ENCODE measurements around the gene SLC38A1. TPM values are rescaled to one million over a fixed set of nuclear protein-coding genes. Genes with fewer than 3 reads are reported as not detected.

SLC38A1 gene
- polyA plus RNA-seq, 2 of the 4 experiments (the other 2 are of a cell fraction), result 62.7 to 231 TPM

DNA sequence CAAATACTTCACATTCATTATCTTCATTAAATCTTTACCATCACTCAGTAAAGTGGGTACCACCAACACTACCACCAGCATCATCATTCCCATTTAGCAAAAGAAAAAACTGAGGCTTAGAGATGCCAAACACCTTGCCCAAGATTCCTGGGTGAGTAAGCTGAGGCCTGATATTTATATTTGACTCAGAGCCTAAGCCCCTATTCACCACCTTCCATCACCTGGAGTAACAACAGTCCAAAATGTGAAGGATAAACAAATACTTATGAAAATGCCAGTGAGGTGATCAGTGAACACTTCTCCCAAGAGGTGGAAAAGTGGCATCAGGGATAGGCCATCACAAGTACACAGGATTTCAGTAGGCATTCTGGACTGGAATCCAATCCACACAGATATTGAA, 3.7 kb downstream of the SLC38A1 start:
- no peak for DNase-seq (ENCODE audit: low read depth in 1 of 2, low spot score in 1 of 2)
- TF ChIP-seq ESRRA (IDR thresholded peaks at IDR 0.05; ENCODE audit: borderline replicate concordance, low read length) (no peak), HEYL (CRISPR knock-in tag; IDR thresholded peaks at IDR 0.05) (no peak), ZFP36 (IDR thresholded peaks at IDR 0.05; ENCODE audit: borderline replicate concordance, partially characterized antibody) (no peak), MAZ (IDR thresholded peaks at IDR 0.05; ENCODE audit: borderline replicate concordance, low read depth, low read length) (no peak), RARB (CRISPR knock-in tag; IDR thresholded peaks at IDR 0.05) (no peak), RFX5 (IDR thresholded peaks at IDR 0.05) (no peak), EP300 (IDR thresholded peaks at IDR 0.05) (no peak), FOSL2 (IDR thresholded peaks at IDR 0.05) (no peak), FOSL2 (CRISPR knock-in tag; IDR thresholded peaks at IDR 0.05) (no peak)
- TF ChIP-seq, protein P1, sequence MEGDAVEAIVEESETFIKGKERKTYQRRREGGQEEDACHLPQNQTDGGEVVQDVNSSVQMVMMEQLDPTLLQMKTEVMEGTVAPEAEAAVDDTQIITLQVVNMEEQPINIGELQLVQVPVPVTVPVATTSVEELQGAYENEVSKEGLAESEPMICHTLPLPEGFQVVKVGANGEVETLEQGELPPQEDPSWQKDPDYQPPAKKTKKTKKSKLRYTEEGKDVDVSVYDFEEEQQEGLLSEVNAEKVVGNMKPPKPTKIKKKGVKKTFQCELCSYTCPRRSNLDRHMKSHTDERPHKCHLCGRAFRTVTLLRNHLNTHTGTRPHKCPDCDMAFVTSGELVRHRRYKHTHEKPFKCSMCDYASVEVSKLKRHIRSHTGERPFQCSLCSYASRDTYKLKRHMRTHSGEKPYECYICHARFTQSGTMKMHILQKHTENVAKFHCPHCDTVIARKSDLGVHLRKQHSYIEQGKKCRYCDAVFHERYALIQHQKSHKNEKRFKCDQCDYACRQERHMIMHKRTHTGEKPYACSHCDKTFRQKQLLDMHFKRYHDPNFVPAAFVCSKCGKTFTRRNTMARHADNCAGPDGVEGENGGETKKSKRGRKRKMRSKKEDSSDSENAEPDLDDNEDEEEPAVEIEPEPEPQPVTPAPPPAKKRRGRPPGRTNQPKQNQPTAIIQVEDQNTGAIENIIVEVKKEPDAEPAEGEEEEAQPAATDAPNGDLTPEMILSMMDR (IDR thresholded peaks at IDR 0.05), result no peak
- TF ChIP-seq, protein P2, sequence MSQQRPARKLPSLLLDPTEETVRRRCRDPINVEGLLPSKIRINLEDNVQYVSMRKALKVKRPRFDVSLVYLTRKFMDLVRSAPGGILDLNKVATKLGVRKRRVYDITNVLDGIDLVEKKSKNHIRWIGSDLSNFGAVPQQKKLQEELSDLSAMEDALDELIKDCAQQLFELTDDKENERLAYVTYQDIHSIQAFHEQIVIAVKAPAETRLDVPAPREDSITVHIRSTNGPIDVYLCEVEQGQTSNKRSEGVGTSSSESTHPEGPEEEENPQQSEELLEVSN (IDR thresholded peaks at IDR 0.05; ENCODE audit: borderline replicate concordance, low read depth), result no peak
- Histone ChIP-seq H3K4me3 (no peak overlapping the region), H3K4me2 (peak overlapping the region; percentile 92), H3K4me1 (peaks cover 70% of the 10 kb centered on the region), H3K27ac (no peak overlapping the region), H3K9me3 (no peaks in the 10 kb centered on the region)
- ChIA-PET CTCF (interaction anchor here (0.6 kb wide), 1 partner anchor 91 kb away, joined by 4 read pairs; no protein-coding TSS in a partner anchor), POLR2A (no interaction called here)
- FAIRE-seq, result no peak
- ATAC-seq, result no peak

DNA sequence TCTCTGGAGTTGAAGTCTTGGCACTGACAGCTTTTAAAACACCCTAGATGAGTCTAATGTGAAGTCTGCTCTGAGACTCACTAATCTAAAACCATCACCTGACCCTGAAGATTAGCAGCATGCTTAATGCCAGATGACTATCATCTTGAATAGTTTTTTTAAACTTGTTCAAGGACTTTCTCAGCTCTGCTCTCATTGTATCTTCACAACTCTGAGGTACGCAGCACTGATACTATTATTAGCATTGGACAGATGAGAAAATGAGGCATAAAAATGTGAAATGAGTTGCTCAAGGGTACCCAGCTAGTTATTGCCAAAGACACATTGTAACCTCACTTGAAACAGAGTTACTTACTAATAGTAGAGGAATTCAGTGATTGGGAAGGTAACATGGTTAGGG, 4.8 kb downstream of the SLC38A1 start:
- peak overlapping the region; percentile 92; the same call in 2 of the 3 replicates for H3K4me2 ChIP-seq
- ATAC-seq, result no peak
- TF ChIP-seq POLR2AphosphoS2 (conservative IDR thresholded peaks at IDR 0.05; ENCODE audit: low read length), result no peak
- no peak for TF ChIP-seq TP53 (CRISPR knock-in tag; IDR thresholded peaks at IDR 0.05)
- TF ChIP-seq HOXA7 (CRISPR knock-in tag; IDR thresholded peaks at IDR 0.05), result no peak
- TF ChIP-seq, protein P3, sequence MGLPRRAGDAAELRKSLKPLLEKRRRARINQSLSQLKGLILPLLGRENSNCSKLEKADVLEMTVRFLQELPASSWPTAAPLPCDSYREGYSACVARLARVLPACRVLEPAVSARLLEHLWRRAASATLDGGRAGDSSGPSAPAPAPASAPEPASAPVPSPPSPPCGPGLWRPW (IDR thresholded peaks at IDR 0.05), result no peak
- no peak for TF ChIP-seq HOXB13 (CRISPR knock-in tag; IDR thresholded peaks at IDR 0.05; ENCODE audit: low read depth)
- TF ChIP-seq JUN (IDR thresholded peaks at IDR 0.05), result no peak
- no peak for TF ChIP-seq CBX2 (IDR thresholded peaks at IDR 0.05; ENCODE audit: borderline replicate concordance, low read depth)
- TF ChIP-seq ZFP36 (IDR thresholded peaks at IDR 0.05; ENCODE audit: borderline replicate concordance, partially characterized antibody), result no peak
- TF ChIP-seq NR3C1 (IDR thresholded peaks at IDR 0.05), result no peak
- TF ChIP-seq, protein P4, sequence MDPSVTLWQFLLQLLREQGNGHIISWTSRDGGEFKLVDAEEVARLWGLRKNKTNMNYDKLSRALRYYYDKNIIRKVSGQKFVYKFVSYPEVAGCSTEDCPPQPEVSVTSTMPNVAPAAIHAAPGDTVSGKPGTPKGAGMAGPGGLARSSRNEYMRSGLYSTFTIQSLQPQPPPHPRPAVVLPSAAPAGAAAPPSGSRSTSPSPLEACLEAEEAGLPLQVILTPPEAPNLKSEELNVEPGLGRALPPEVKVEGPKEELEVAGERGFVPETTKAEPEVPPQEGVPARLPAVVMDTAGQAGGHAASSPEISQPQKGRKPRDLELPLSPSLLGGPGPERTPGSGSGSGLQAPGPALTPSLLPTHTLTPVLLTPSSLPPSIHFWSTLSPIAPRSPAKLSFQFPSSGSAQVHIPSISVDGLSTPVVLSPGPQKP (IDR thresholded peaks at IDR 0.05; ENCODE audit: low read depth, low read length), result no peak
- 0% methylated on average over 1 of the region's 1 CpG for WGBS (ENCODE audit: missing lambda C conversion rate)
- FAIRE-seq, result no peak
- H3K27ac ChIP-seq, result no peak overlapping the region
- ChIA-PET CTCF (interaction anchor here (1.1 to 2.0 kb wide), 5 partner anchors 10 to 110 kb away, joined by 3 to 6 read pairs (median 5); no protein-coding TSS in a partner anchor), POLR2A (no interaction called here)
- no peaks in the 10 kb centered on the region for H3K9me3 ChIP-seq
- DNase-seq (ENCODE audit: low read depth in 1 of 2, low spot score in 1 of 2), result no peak
- peaks cover 73% of the 10 kb centered on the region for H3K4me1 ChIP-seq
- no peak overlapping the region for H3K4me3 ChIP-seq
